GM12872 (cell line): Measurements from ENCODE around the gene TMA7.

Experiments used
- CTCF ChIP-seq: IDR thresholded peaks from 3 replicates; pipeline ENCODE4 v1.5.1; 2011; ENCODE audit warnings: low read depth, mild to moderate bottlenecking, low read length, moderate library complexity; ENCODE audit not compliant: insufficient read depth

Gene TMA7

GRCh38 chr3:48439820-48440589, at the start of gene TMA7, which contains the start of gene CCDC51:
TMA7 (plus strand) TSS chr3:48440257; CDS start chr3:48440297, 40 bp downstream.
CCDC51 (minus strand) TSS chr3:48440119; CDS start chr3:48435128, 4,991 bp downstream.
- TF ChIP-seq CTCF = no peak

- no peak for TF ChIP-seq CTCF
Observed at GRCh38 chr3:48394391-48394790, 45.7 kb upstream of the TMA7 start.

- no peak for TF ChIP-seq CTCF
Observed at GRCh38 chr3:48395714-48396113, 44.3 kb upstream of the TMA7 start.

GRCh38 chr3:48397767-48398681, 42.0 kb upstream of the TMA7 start:
- TF ChIP-seq CTCF = no peak

GRCh38 chr3:48398701-48399386, 41.2 kb upstream of the TMA7 start:
- no peak for TF ChIP-seq CTCF

- no peak for TF ChIP-seq CTCF
Observed at GRCh38 chr3:48399387-48400172, 40.5 kb upstream of the TMA7 start.
